GM12878 (cell line): ENCODE data around the gene POU3F2.

Experiments used
- EED ChIP-seq: sonication (generic); IDR thresholded peaks from 2 replicates; pipeline ENCODE4 v1.6.1; 2016; ENCODE audit warnings: antibody characterized with exemption, low read depth
- RAD21 ChIP-seq: IDR thresholded peaks from 2 replicates; pipeline ENCODE4 v1.6.1; 2011; ENCODE audit warnings: mild to moderate bottlenecking, low read depth, low read length, moderate library complexity; ENCODE audit not compliant: insufficient read depth
- TF ChIP-seq, protein P1 (sequence below), 3 experiments: IDR thresholded peaks in 2 of 3; conservative IDR thresholded peaks in 1 of 3; 2 replicates each; pipeline ENCODE4 v1.5.1; 2011; ENCODE audit warnings: low read depth in 3 of 3, low read length in 3 of 3, mild to moderate bottlenecking in 3 of 3, control low read depth in 2 of 3, moderate library complexity in 2 of 3, inconsistent platforms in 1 of 3, mixed read lengths in 1 of 3; ENCODE audit not compliant: control insufficient read depth in 2 of 3, insufficient read depth in 1 of 3; ENCODE audit errors: extremely low read depth in 1 of 3
- TF ChIP-seq, protein P2 (sequence below): IDR thresholded peaks from 2 replicates; pipeline ENCODE4 v1.6.1; 2011; ENCODE audit warnings: low read depth, low read length, improper control_type of control experiment, borderline replicate concordance
- TF ChIP-seq, protein P3 (sequence below): IDR thresholded peaks from 2 replicates; pipeline ENCODE4 v1.6.1; 2012; ENCODE audit warnings: low read depth, low read length, improper control_type of control experiment

DNA sequence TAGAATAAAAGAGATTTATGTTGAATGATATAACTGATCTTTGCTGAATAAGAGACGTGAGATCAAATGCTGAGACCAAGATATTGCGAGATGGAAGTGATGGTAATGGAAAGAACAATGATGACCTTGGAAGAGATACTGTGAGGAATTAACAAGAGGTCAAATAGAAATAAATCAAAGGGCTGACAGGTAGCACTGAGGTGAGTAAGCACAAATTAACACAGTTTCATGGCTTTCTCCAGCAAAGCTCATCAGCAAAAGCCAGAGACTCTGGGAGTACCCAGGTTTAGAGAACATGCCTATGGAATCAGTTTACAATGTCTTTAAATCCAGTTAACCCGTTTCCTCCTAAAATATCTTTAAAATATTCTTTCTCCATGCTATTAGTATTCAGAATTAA, 53.3 kb downstream of the POU3F2 start:
- TF ChIP-seq, protein P1, sequence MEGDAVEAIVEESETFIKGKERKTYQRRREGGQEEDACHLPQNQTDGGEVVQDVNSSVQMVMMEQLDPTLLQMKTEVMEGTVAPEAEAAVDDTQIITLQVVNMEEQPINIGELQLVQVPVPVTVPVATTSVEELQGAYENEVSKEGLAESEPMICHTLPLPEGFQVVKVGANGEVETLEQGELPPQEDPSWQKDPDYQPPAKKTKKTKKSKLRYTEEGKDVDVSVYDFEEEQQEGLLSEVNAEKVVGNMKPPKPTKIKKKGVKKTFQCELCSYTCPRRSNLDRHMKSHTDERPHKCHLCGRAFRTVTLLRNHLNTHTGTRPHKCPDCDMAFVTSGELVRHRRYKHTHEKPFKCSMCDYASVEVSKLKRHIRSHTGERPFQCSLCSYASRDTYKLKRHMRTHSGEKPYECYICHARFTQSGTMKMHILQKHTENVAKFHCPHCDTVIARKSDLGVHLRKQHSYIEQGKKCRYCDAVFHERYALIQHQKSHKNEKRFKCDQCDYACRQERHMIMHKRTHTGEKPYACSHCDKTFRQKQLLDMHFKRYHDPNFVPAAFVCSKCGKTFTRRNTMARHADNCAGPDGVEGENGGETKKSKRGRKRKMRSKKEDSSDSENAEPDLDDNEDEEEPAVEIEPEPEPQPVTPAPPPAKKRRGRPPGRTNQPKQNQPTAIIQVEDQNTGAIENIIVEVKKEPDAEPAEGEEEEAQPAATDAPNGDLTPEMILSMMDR (IDR thresholded peaks at IDR 0.05 in 2 of 3, conservative IDR thresholded peaks at IDR 0.05 in 1 of 3; ENCODE audit: control insufficient read depth in 2 of 3, extremely low read depth in 1 of 3, insufficient read depth in 1 of 3, low read depth in 3 of 3, low read length in 3 of 3) = no peak
- TF ChIP-seq EED = no peak
- TF ChIP-seq, protein P2, sequence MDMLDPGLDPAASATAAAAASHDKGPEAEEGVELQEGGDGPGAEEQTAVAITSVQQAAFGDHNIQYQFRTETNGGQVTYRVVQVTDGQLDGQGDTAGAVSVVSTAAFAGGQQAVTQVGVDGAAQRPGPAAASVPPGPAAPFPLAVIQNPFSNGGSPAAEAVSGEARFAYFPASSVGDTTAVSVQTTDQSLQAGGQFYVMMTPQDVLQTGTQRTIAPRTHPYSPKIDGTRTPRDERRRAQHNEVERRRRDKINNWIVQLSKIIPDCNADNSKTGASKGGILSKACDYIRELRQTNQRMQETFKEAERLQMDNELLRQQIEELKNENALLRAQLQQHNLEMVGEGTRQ = no peak
- TF ChIP-seq, protein P3, sequence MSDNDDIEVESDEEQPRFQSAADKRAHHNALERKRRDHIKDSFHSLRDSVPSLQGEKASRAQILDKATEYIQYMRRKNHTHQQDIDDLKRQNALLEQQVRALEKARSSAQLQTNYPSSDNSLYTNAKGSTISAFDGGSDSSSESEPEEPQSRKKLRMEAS = no peak
- TF ChIP-seq RAD21 = no peak
